ENCODE data around the gene PTEN.

The PTEN gene

GRCh38 chr10:87817609-87818504 lies 45.6 kb upstream of the PTEN start, which contains the start of gene ATAD1:
ATAD1 (minus strand) TSS chr10:87818226; CDS start chr10:87814599, 3,627 bp downstream.
- peak within 1 kb of the TSS; percentile 82 for H3K4me3 ChIP-seq (ENCODE audit: low read length)
- peak within 1 kb of the TSS; percentile 85 for H3K9ac ChIP-seq (ENCODE audit: low read length)
- peaks cover 9% of the 10 kb centered on the region; the same call in 1 of the 2 replicates for H4K20me1 ChIP-seq (ENCODE audit: insufficient read depth, low read length)
- no peak for TF ChIP-seq EZH2 (optimal IDR thresholded peaks at IDR 0.05; ENCODE audit: low read depth, low read length)
- no peak for TF ChIP-seq EZH2phosphoT487 (IDR thresholded peaks at IDR 0.05; ENCODE audit: low read length)
- TF ChIP-seq CTCF (IDR thresholded peaks at IDR 0.05; ENCODE audit: low read length), result peak; percentile 18; the same call in 1 of the 2 replicates
- H3K9me2 ChIP-seq (replicated peaks; ENCODE audit: insufficient read depth, low read length), result no peaks in the 10 kb centered on the region
- no peaks in the 10 kb centered on the region for H3K27me3 ChIP-seq (replicated peaks; ENCODE audit: insufficient read depth, low read length)
- peaks cover 50% of the 10 kb centered on the region for H3K79me2 ChIP-seq (ENCODE audit: low read length)
- peak within 1 kb of the TSS; percentile 91 for H2AFZ ChIP-seq (ENCODE audit: low read length)
- peaks cover 20% of the 10 kb centered on the region for H3F3A ChIP-seq (ENCODE audit: insufficient read depth, low read length)
- peaks cover 15% of the 10 kb centered on the region for H3K4me1 ChIP-seq (ENCODE audit: low read length)
- peak within 1 kb of the TSS; percentile 95 for H3K4me2 ChIP-seq (ENCODE audit: low read depth, low read length)
- H3K36me3 ChIP-seq (replicated peaks; ENCODE audit: insufficient read depth, low read length), result peaks cover 3% of the 10 kb centered on the region; the same call in 1 of the 2 replicates
- H3K27ac ChIP-seq (ENCODE audit: low read length), result peak within 1 kb of the TSS; percentile 83
- peak; percentile 92 for DNase-seq
- H3K9me3 ChIP-seq (replicated peaks; ENCODE audit: insufficient read depth, low read length), result no peaks in the 10 kb centered on the region

- no peaks in the 10 kb centered on the region for H3K27me3 ChIP-seq (replicated peaks; ENCODE audit: insufficient read depth, low read length)
- peak overlapping the region; percentile 95 for H3K4me2 ChIP-seq (ENCODE audit: low read depth, low read length)
- peak overlapping the region; percentile 85 for H3K9ac ChIP-seq (ENCODE audit: low read length)
- H3K9me2 ChIP-seq (replicated peaks; ENCODE audit: insufficient read depth, low read length), result no peaks in the 10 kb centered on the region
- 0 out of 2 replicates have a peak, but pooled peaks cover 3% of the 10 kb centered on the region for H3K36me3 ChIP-seq (replicated peaks; ENCODE audit: insufficient read depth, low read length)
- TF ChIP-seq EZH2 (optimal IDR thresholded peaks at IDR 0.05; ENCODE audit: low read depth, low read length) (no peak), CTCF (IDR thresholded peaks at IDR 0.05; ENCODE audit: low read length) (peak; percentile 23), EZH2phosphoT487 (IDR thresholded peaks at IDR 0.05; ENCODE audit: low read length) (no peak)
- H3K4me3 ChIP-seq (ENCODE audit: low read length), result peak overlapping the region; percentile 82
- H3K4me1 ChIP-seq (ENCODE audit: low read length), result peaks cover 15% of the 10 kb centered on the region
- peak overlapping the region; percentile 83 for H3K27ac ChIP-seq (ENCODE audit: low read length)
- peak; percentile 60 for DNase-seq
- peaks cover 9% of the 10 kb centered on the region; the same call in 1 of the 2 replicates for H4K20me1 ChIP-seq (ENCODE audit: insufficient read depth, low read length)
- H3K9me3 ChIP-seq (replicated peaks; ENCODE audit: insufficient read depth, low read length), result no peaks in the 10 kb centered on the region
- peak overlapping the region; percentile 91 for H2AFZ ChIP-seq (ENCODE audit: low read length)
- peaks cover 43% of the 10 kb centered on the region for H3K79me2 ChIP-seq (ENCODE audit: low read length)
- peaks cover 20% of the 10 kb centered on the region for H3F3A ChIP-seq (ENCODE audit: insufficient read depth, low read length)
These were observed 44.7 kb upstream of the PTEN start for GRCh38 chr10:87818505-87819288.

- Histone ChIP-seq H3K4me2 (ENCODE audit: low read depth, low read length) (peak overlapping the region; percentile 95; the same call in 1 of the 2 replicates), H3K9me2 (replicated peaks; ENCODE audit: insufficient read depth, low read length) (no peaks in the 10 kb centered on the region), H3K36me3 (replicated peaks; ENCODE audit: insufficient read depth, low read length) (no peaks in the 10 kb centered on the region), H3K27me3 (replicated peaks; ENCODE audit: insufficient read depth, low read length) (no peaks in the 10 kb centered on the region), H3K9ac (ENCODE audit: low read length) (no peak overlapping the region), H3K27ac (ENCODE audit: low read length) (no peak overlapping the region), H2AFZ (ENCODE audit: low read length) (no peak overlapping the region), H3K4me1 (ENCODE audit: low read length) (peaks cover 15% of the 10 kb centered on the region), H3F3A (ENCODE audit: insufficient read depth, low read length) (peaks cover 20% of the 10 kb centered on the region), H3K4me3 (ENCODE audit: low read length) (no peak overlapping the region), H3K9me3 (replicated peaks; ENCODE audit: insufficient read depth, low read length) (no peaks in the 10 kb centered on the region), H4K20me1 (ENCODE audit: insufficient read depth, low read length) (peaks cover 9% of the 10 kb centered on the region; the same call in 1 of the 2 replicates), H3K79me2 (ENCODE audit: low read length) (peaks cover 38% of the 10 kb centered on the region)
- no peak for DNase-seq
- TF ChIP-seq CTCF (IDR thresholded peaks at IDR 0.05; ENCODE audit: low read length) (no peak), EZH2phosphoT487 (IDR thresholded peaks at IDR 0.05; ENCODE audit: low read length) (no peak)
These were observed 44.2 kb upstream of the PTEN start for GRCh38 chr10:87819289-87819585.
